GM19351 (cell line): Measurements from ENCODE around the gene HP.
"Not testable (repeated sequence)": the region's sequence is repeated elsewhere in the genome, so short reads cannot be mapped to it uniquely, and the experiment has no call there.

Source experiments
- ATAC-seq: cut with Tn5 transposase; IDR thresholded peaks from one replicate; pipeline ENCODE4 v1.9.1; 2021; ENCODE audit warnings: mild to moderate bottlenecking, moderate library complexity; ENCODE audit not compliant: unreplicated experiment

The HP gene

DNA sequence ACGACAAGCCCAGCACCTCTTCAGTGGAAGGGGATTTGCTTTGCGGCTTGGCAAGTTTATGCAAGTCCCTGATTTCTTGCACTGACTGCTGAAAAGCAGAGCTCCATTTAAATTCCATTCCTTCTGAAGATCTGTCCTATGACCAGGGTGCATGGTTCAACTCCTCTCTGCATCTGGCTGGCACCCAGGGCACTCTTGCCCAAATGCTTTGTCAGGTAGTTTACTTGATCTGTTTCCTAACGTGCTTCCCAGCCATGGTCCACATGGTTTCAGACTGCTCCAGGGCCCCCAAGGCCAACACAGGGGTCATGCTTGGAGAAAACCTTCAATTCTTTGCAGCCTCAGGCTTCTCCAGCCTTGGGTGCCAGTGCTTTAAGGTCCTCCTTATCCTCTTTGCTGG, 11.2 kb upstream of the HP start:
- ATAC-seq, result no peak

DNA sequence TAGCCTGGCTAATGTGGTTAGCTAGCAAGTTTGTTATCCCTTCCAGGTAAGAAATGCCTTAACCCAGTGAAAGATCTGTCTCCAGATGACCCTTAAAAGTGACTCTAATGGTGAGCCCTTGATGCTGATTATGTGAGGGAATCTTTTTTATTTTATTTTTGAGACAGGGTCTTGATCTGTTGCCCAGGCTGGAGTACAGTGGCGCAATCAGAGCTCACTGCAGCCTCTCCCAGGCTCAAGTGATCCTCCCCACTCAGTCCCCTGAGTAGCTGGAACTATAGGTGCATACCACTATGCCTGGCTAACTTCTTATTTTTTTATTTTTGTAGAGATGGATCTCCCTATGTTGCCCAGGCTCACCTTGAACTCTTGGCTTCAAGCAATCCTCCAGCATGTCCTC, 10.8 kb upstream of the HP start:
- ATAC-seq, result no peak

DNA sequence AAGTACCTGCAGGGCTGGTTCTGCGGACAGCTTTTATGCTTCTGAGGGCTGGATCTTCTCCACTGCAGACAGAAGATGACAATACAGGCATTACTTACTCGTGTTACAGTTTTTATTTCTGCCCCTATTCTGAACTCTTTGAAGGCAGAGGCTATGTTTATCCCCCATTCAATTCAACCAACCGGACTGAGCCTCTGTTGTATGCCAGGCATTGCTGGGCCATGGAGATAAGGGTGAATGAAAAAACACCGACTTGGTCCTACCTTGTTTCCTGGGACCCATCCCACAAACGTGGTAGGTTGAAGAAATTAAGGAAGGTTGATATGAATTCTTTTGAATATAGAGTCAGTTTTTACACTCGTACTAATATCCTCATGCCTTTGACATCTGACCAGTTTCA, 10.0 kb upstream of the HP start:
- ATAC-seq, result no peak

DNA sequence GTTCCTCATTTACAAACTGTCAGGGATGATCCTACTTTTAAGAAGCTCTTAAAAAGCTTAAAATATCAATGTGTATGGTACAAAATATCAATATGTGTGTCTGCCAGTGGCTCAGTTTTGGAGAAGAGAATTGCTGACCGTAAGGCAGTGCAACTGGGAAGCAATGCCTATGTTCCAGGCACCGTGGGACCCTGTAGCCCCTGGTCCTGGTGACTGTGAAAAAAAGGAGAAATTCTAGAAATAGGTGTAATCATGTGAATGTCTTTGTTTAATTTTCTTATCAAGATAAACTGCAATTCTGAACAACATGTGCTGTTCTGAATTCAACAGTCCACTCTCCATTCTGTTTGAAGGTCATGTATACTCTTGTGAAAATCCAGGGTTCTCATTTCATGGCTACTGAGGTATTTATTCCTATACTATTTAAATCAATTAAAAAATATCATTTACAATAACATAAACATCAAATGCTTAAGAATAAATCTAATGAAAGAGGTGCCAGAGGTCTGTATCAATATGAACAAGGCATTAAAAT, 9.4 kb upstream of the HP start:
- ATAC-seq, result no peak

DNA sequence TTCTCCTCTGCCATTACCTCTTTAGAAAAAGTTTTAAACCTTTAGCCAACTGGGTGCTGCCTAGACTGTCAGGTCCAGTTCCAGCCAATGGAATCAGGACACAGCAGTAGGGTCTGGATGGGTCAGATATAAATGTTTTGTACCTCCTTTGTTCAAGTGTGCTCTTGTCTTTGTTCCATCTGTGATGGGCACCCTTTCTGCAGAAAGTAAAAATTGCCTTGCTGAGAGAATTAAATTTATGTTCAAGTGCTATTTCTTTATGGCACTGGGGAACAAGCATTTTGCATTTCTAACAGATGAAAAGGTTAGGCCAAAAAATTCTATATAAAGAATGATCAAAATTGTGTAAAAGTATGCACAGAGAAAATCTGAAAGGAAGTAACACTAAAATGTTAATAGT, 5.2 kb upstream of the HP start:
- no peak for ATAC-seq

DNA sequence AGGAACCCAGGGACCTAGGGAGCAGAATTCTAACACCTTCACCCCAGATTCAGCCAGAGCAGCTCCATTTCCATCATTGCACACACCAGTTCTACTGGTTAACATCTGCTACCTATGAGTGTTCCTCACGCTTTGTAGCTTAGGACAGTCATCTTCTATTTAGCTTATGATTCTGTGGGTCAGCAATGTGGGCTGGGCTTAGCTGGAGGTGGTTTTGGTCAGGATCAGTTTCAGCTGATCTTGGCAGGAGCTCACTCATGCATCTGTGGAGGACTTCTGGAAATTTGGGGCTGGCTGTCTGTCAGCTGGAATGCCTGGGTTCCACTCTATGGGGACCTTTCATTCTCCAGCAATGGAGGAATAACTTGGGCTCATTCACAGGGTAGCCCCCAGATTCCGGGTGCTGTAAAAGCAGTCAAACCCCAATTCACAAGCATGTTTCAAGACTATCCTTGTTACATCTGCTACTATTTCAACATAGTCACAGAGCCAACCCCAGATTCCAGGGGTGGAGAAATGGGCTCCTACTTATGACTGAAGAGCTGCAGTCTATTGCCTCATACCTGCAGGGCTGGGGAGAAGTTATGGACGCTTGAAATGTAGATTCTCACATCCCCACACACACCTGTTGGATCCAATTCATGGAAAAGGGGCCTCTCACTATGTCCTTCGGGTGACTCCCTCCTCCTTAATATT, 3.4 kb upstream of the HP start:
- no peak for ATAC-seq

DNA sequence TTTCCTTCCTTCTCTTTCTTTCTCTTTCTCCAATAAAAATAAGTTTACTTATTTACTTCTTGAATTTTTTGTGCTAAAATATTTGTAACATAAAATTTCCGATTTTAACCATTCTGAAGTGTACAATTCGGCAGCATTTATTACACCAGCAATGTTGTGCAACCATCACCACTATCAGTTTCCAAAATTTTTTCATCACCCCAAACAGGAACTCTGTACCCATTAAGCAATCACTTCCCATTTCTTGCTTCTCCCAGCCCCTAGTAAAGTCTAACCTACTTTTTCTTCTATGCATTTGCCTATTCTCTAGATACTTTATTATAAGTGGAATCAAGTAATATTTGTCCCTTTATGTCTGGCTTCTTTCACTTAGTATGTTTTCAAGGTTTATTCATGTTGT, 2.5 kb upstream of the HP start:
- no peak for ATAC-seq

DNA sequence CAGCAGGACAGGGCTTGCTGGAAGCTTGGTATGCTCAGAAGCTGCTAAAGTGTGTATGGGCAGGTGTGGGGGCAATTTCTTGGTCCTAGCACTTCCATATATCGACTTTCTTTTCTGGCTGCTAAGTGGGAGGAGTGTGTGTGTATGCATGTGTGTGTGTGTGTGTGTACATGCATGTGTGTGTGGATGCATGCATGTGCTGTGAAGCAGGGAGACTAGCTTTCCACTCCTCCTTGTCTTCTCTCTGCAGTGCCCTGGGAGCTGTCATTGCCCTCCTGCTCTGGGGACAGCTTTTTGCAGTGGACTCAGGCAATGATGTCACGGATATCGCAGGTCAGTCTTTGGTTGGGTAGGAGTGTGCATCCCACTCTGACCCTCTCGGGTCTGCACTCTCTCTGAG, 1.6 kb downstream of the HP start:
- no peak for ATAC-seq

DNA sequence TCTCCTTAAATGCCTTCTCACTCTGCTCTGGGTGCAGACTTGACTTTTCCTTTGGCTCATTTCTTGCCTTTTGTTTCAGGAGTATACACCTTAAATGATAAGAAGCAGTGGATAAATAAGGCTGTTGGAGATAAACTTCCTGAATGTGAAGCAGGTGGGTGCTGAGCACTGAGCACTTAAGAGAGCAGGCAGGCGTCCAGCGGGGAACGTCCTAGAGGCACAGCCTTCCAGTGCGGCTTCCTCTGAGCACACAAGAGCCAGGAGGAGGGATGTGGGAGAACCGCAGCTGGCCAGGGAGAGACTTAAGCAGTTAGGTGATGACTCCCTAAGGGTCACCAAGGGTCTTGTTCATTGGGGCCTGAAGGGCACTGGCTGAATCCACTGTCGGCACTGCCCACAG, 3.0 kb downstream of the HP start:
- not testable (repeated sequence) for ATAC-seq

DNA sequence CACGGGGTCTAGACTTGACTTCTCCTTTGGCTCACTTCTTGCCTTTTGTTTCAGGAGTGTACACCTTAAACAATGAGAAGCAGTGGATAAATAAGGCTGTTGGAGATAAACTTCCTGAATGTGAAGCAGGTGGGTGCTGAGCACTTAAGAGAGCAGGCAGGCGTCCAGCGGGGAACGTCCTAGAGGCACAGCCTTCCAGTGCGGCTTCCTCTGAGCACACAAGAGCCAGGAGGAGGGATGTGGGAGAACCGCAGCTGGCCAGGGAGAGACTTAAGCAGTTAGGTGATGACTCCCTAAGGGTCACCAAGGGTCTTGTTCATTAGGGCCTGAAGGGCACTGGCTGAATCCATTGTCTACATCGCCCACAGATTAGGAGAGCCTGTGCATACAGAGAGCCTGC, 4.8 kb downstream of the HP start:
- not testable (repeated sequence) for ATAC-seq

DNA sequence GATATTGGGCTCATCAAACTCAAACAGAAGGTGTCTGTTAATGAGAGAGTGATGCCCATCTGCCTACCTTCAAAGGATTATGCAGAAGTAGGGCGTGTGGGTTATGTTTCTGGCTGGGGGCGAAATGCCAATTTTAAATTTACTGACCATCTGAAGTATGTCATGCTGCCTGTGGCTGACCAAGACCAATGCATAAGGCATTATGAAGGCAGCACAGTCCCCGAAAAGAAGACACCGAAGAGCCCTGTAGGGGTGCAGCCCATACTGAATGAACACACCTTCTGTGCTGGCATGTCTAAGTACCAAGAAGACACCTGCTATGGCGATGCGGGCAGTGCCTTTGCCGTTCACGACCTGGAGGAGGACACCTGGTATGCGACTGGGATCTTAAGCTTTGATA, 6.1 kb downstream of the HP start:
- no peak for ATAC-seq

DNA sequence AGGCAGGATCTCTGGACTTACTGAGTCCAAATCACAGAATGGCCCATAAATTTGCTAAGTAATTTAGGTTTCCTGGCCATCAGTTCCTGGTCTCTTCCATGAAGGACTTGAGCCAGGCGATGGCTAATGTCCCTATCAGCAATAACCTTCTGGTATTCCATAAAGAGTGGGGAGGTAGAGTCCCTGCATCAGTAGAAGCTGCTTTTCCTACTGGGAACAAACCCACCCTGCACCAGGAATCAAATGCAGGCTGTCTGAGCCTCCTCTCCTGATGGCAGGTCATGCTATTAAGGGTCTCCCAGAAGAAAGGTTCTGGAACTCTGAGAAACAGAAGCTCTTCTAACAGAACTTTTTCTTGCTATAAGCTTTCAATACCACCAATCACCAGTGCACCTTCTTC, 7.3 kb downstream of the HP start:
- ATAC-seq, result no peak

DNA sequence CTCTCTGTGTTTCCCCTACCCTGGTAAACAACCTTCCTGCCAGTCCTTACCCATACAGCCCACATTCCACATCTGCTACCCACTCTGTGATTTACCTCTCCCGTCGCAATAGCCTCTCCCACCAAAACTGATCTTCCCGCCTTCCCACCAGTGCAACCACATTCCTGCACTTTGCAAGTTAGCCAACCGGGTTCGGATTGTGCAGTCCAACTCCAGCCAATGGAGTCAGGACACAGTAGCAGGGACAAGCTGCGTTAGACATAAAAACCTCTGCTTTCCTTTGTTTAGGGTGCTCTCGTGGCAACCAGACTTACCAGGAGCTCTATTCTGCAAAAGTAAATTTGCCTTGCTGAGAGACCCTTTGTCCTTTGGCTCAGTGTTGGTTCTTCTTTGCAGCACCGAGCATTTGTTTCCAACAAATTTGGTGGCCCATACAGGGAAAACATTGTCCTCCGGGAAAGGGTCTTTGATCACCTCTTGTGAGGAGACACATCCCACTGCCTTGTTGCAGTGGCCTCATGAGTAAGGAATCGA, 10.1 kb downstream of the HP start:
- no peak for ATAC-seq

DNA sequence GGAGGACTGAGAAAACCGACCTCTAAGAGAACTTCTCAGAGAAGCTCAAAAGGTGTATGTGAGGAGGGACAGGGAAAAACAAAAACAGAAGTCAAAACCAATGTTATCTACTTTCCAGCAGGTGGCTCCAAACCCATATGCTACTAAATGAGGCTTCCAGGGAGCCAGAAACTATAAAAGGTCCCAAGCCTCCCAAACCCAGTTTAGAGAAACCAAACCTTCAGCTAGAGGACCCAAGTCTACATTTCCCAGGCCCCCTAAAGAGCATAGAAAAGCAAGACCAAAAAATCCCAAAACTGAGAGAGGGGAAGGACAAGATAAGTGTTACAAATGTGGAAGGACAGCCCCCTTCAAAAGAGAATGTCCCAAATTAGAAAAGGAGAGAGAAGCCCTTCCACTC, 12.4 kb downstream of the HP start:
- no peak for ATAC-seq

DNA sequence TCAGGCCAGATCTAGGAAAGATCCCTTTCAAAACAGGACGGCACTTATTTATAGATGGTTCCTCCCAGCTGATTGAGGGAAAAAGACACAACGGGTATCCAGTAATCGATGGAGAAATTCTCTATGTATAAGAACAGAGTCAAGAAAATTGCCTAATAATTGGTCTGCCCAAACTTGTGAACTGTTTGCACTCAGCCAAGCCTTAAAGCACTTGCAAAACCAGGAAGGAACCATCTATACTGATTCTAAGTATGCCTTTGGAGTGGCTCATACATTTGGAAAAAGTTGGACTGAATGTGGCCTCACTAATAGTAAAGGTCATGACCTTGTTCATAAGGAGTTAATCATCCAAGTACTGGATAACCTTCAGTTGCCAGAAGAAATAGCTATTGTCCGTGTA, 14.6 kb downstream of the HP start:
- ATAC-seq, result no peak

DNA sequence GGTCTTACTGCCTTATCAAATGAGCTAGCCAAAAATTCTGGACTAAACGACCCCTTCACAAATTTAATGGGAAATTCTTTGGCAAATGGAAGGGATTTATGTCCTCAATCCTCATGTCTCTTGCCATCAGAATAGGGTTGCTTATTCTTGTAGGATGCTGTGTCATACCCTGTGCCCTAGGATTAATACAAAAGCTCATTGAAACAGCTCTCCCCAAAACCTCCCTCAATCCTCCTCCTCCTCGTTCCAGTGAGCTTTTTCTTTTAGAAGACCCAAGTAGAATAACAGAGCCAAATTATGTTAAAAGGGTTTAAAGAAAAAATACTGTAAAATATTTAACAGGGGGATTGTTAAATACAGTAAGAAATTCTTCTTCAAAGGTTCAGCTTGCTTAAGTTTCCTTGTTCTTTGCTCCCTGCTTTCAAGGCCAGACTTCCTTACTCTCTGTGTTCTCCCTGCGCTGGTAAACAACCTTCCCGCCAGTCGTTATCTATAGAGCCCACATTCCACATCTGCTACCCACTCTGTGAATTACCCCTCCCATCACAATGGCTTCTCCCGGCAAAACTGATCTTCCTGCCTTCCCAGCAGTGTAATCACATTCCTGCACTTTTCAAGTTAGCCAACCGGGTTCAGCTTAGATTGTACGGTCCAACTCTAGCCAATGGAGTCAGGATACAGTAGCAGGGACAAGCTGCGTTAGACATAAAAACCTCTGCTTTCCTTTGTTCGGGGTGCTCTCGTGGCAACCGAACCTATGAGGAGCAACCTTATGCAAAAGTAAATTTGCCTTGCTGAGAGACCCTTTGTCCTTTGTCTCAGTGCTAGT, 18.4 kb downstream of the HP start:
- ATAC-seq, result no peak

DNA sequence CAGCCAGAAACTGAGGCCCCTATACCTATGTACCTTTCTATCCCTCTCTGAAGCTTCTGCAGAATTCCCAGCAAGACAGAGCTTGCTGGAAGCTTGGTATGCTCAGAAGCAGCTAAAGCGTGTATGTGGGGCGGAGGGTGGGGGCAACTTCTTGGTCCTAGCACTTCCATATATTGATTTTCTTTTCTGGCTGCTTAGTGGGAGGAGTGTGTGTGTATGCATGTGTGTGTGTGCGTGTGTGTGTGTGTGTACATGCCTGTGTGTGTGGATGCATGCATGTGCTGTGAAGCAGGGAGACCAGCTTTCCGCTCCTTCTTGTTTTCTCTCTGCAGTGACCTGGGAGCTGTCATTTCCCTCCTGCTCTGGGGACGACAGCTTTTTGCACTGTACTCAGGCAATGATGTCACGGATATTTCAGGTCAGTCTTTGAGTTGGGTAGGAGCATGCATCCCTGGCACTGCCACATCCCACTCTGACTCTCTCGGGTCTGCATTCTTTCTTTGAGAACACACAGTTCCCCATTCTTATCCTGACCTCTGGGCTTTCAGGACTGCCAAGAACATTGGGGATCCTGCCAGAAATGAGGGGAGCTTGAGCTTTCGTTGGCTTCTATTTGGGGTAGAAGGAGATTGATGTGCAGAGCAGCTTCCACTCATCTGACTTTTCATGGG, 19.4 kb downstream of the HP start:
- no peak for ATAC-seq

DNA sequence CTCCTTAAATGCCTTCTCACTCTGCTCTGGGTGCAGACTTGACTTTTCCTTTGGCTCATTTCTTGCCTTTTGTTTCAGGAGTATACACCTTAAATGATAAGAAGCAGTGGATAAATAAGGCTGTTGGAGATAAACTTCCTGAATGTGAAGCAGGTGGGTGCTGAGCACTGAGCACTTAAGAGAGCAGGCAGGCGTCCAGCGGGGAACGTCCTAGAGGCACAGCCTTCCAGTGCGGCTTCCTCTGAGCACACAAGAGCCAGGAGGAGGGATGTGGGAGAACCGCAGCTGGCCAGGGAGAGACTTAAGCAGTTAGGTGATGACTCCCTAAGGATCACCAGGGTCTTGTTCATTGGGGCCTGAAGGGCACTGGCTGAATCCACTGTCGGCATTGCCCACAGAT, 20.8 kb downstream of the HP start:
- not testable (repeated sequence) for ATAC-seq

DNA sequence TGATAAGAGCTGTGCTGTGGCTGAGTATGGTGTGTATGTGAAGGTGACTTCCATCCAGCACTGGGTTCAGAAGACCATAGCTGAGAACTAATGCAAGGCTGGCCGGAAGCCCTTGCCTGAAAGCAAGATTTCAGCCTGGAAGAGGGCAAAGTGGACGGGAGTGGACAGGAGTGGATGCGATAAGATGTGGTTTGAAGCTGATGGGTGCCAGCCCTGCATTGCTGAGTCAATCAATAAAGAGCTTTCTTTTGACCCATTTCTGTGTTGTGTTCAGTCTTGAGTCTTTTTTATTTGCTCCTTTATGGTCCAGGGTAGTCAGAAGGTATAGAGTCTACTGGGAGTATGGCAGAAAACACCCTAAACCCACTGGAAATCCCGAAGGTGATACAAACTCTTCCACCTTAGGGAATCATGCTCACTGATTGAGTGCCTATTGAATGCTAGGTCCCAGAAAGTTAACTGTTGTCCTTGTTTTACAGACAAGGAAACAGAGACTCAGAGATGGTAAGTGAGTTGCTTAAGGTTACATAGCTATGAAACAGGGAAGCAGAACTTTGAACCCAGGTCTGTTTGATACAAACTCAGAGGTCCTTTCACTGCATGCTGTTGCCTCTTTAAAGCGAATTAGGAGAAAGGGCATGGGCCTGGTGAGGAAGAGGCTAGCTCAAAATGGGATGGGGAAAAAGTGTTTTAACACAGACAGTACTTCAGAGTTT, 22.8 kb downstream of the HP start:
- ATAC-seq, result not testable (repeated sequence)

DNA sequence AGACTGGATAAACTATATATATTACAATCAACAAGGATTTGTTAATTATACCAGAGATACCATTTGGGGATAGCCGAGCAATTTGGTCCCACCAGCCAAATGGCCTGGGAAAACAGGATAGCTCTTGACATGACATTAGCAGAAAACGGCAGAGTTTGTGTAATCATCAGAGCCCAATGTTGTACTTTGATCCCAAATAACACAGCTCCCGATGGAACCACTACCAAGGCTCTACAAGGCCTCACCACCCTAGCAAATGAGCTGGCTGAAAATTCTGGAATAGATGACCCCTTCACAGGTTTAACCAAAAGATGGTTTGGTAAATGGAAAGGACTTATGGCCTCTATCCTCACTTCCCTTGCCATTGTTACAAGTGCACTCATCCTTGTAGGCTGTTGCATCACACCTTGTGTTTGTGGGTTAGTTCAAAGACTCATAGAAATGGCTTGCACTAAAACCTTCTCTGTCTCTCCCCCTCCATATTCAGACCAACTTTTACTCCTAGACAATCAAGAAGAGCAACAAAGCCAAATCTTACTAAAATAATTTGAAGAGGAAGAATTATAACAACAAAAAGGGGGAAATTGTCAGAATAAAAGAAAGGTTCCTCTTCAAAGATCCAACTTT, 29.6 kb downstream of the HP start:
- no peak for ATAC-seq
